GM12878 (cell line): Measurements from ENCODE around the gene FASTK. TPM values are rescaled to one million over a fixed set of nuclear protein-coding genes. Genes with fewer than 3 reads are reported as not detected.
A peak's percentile ranks its signal among the peaks of the same experiment; 100 is the strongest.

Experiments used
- CBFB ChIP-seq: IDR thresholded peaks from 2 replicates; pipeline ENCODE4 v1.6.1; 2016; ENCODE audit warnings: antibody characterized with exemption, low read depth
- FOXM1 ChIP-seq: IDR thresholded peaks from 2 replicates; pipeline ENCODE4 v1.6.1; 2012; ENCODE audit warnings: low read depth, mild to moderate bottlenecking, inconsistent platforms, low read length, moderate library complexity
- HDAC2 ChIP-seq: fragments of 200-600 bp; sonication (generic); IDR thresholded peaks from 2 replicates; pipeline ENCODE4 v1.6.1; 2017
- JUND ChIP-seq: IDR thresholded peaks from 2 replicates; pipeline ENCODE4 v1.6.1; 2012; ENCODE audit warnings: low read depth, mild to moderate bottlenecking, low read length, improper control_type of control experiment, moderate library complexity
- PAX5 ChIP-seq: IDR thresholded peaks from 2 replicates; pipeline ENCODE4 v1.6.1; 2011; ENCODE audit warnings: low read depth, low read length, borderline replicate concordance
- RBBP5 ChIP-seq: fragments of 200-600 bp; sonication (generic); conservative IDR thresholded peaks from 2 replicates; pipeline ENCODE4 v1.6.1; 2016
- SMC3 ChIP-seq: IDR thresholded peaks from 2 replicates; pipeline ENCODE4 v1.6.1; 2011; ENCODE audit warnings: low read length, improper control_type of control experiment, borderline replicate concordance
- YY1 ChIP-seq: IDR thresholded peaks from 2 replicates; pipeline ENCODE4 v1.6.1; 2011; ENCODE audit warnings: low read depth, mild to moderate bottlenecking, low read length
- polyA plus RNA-seq, 11 experiments: library from polyadenylated mRNA; depleted of rRNA in 4 of 11; unstranded in 6 of 11; stranded (reverse) in 5 of 11; fragments of >200 nt; fragmentation: Nextera tagmentation in 4 of 11; fragmentation: Illumina TruSeq in 1 of 11; extraction: Ambion mirVana in 4 of 11; extraction: Trizol in 1 of 11; gene quantifications; 1 replicate in 1 of 11; 2 replicates in 10 of 11; pipeline versions ENCODE4 v1.2.1 to v1.2.3, GENCODE V29; 2011 to 2016; ENCODE audit warnings: inconsistent platforms in 2 of 11, missing spikeins in 2 of 11, low read depth in 1 of 11
- total RNA-seq, 4 experiments: library from RNA; depleted of rRNA in 3 of 4; stranded (reverse); fragments of >200 nt in 3 of 4; fragmentation: Illumina TruSeq in 1 of 4; extraction: Trizol in 1 of 4; gene quantifications; 2 replicates each; pipeline versions ENCODE4 v1.2.1 to v1.2.3, GENCODE V29; 2013 to 2021
- TF ChIP-seq, protein P1 (sequence below): IDR thresholded peaks from 2 replicates; pipeline ENCODE4 v1.6.1; 2011; ENCODE audit warnings: low read depth, low read length, improper control_type of control experiment, borderline replicate concordance
- TF ChIP-seq, protein P2 (sequence below): fragments of 450-650 bp; conservative IDR thresholded peaks from 2 replicates; pipeline ENCODE4 v1.6.1; 2017; ENCODE audit warnings: mild to moderate bottlenecking, moderate library complexity
- TF ChIP-seq, protein P3 (sequence below): fragments of 150-350 bp; IDR thresholded peaks from 2 replicates; pipeline ENCODE4 v1.6.1; 2016; ENCODE audit warnings: low read depth, low read length
- TF ChIP-seq, protein P4 (sequence below): fragments of 450-650 bp; formaldehyde crosslinking; IDR thresholded peaks from 2 replicates; pipeline ENCODE4 v1.4.0; 2020; ENCODE audit warnings: mild to moderate bottlenecking, moderate library complexity
- TF ChIP-seq, protein P5 (sequence below): fragments of 450-650 bp; IDR thresholded peaks from 2 replicates; pipeline ENCODE4 v1.6.1; 2018; ENCODE audit warnings: borderline replicate concordance, mild to moderate bottlenecking; ENCODE audit not compliant: partially characterized antibody
- TF ChIP-seq, protein P6 (sequence below): IDR thresholded peaks from 2 replicates; pipeline ENCODE4 v1.6.1; 2011; ENCODE audit warnings: mild to moderate bottlenecking, low read depth, low read length, moderate library complexity; ENCODE audit not compliant: insufficient replicate concordance

Gene FASTK
- total and polyA plus RNA-seq, 10 of the 15 experiments (the other 5 are each of a cell fraction or from before 2014, with no cell fraction given): 0.19 to 102 (median 54.5) TPM

DNA sequence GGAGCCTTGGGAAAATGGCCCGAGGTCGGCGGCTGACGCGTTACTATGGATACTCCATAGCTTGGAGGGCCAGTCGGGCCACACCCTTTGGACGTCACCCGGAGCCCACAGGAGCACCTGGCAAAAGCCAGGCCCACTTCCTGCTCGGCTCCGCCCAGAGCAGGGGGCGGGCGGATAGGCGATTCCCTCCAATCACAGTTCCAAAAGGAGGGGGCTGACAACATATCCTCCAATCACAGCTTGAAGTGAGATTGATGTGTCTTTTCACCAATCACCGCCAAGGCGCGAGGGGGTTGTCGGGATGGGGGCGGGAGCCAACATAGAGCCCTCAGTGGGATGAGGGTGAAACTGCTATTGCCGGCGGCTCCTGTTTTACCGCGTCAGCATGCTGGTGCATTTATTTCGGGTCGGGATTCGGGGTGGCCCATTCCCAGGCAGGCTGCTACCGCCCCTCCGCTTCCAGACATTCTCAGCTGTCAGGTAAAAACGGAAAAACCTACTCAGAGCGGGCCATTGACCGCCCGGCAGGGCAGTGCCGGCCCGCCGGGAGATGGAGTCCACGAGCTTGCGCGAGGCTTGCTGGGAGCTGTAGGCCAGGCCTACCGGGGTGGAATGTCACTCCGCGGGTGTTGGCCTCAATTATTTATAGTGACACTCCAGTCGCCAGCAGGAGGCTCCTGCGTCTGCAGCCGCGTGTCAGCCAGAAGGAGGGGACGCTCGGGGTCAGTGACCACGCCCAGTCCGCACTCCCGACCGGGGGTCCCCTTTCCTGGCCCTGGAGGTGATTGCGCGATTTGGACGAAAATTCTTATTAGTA is 52.3 kb downstream of the FASTK start, which contains the start of gene ABCB8 (continued):
- TF ChIP-seq JUND (no peak), HDAC2 (0 out of 2 replicates have a peak, but pooled peaks have one; percentile 52), PAX5 (no peak), YY1 (peak; percentile 86), SMC3 (peak; percentile 49; the same call in 1 of the 2 replicates), RBBP5 (no peak), CBFB (no peak), FOXM1 (peak; percentile 26; the same call in 1 of the 2 replicates)
- TF ChIP-seq, protein P1, sequence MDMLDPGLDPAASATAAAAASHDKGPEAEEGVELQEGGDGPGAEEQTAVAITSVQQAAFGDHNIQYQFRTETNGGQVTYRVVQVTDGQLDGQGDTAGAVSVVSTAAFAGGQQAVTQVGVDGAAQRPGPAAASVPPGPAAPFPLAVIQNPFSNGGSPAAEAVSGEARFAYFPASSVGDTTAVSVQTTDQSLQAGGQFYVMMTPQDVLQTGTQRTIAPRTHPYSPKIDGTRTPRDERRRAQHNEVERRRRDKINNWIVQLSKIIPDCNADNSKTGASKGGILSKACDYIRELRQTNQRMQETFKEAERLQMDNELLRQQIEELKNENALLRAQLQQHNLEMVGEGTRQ: no peak
- TF ChIP-seq, protein P2, sequence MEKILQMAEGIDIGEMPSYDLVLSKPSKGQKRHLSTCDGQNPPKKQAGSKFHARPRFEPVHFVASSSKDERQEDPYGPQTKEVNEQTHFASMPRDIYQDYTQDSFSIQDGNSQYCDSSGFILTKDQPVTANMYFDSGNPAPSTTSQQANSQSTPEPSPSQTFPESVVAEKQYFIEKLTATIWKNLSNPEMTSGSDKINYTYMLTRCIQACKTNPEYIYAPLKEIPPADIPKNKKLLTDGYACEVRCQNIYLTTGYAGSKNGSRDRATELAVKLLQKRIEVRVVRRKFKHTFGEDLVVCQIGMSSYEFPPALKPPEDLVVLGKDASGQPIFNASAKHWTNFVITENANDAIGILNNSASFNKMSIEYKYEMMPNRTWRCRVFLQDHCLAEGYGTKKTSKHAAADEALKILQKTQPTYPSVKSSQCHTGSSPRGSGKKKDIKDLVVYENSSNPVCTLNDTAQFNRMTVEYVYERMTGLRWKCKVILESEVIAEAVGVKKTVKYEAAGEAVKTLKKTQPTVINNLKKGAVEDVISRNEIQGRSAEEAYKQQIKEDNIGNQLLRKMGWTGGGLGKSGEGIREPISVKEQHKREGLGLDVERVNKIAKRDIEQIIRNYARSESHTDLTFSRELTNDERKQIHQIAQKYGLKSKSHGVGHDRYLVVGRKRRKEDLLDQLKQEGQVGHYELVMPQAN: peak; percentile 91
- TF ChIP-seq, protein P3, sequence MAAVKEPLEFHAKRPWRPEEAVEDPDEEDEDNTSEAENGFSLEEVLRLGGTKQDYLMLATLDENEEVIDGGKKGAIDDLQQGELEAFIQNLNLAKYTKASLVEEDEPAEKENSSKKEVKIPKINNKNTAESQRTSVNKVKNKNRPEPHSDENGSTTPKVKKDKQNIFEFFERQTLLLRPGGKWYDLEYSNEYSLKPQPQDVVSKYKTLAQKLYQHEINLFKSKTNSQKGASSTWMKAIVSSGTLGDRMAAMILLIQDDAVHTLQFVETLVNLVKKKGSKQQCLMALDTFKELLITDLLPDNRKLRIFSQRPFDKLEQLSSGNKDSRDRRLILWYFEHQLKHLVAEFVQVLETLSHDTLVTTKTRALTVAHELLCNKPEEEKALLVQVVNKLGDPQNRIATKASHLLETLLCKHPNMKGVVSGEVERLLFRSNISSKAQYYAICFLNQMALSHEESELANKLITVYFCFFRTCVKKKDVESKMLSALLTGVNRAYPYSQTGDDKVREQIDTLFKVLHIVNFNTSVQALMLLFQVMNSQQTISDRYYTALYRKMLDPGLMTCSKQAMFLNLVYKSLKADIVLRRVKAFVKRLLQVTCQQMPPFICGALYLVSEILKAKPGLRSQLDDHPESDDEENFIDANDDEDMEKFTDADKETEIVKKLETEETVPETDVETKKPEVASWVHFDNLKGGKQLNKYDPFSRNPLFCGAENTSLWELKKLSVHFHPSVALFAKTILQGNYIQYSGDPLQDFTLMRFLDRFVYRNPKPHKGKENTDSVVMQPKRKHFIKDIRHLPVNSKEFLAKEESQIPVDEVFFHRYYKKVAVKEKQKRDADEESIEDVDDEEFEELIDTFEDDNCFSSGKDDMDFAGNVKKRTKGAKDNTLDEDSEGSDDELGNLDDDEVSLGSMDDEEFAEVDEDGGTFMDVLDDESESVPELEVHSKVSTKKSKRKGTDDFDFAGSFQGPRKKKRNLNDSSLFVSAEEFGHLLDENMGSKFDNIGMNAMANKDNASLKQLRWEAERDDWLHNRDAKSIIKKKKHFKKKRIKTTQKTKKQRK: peak; percentile 85
- TF ChIP-seq, protein P4, sequence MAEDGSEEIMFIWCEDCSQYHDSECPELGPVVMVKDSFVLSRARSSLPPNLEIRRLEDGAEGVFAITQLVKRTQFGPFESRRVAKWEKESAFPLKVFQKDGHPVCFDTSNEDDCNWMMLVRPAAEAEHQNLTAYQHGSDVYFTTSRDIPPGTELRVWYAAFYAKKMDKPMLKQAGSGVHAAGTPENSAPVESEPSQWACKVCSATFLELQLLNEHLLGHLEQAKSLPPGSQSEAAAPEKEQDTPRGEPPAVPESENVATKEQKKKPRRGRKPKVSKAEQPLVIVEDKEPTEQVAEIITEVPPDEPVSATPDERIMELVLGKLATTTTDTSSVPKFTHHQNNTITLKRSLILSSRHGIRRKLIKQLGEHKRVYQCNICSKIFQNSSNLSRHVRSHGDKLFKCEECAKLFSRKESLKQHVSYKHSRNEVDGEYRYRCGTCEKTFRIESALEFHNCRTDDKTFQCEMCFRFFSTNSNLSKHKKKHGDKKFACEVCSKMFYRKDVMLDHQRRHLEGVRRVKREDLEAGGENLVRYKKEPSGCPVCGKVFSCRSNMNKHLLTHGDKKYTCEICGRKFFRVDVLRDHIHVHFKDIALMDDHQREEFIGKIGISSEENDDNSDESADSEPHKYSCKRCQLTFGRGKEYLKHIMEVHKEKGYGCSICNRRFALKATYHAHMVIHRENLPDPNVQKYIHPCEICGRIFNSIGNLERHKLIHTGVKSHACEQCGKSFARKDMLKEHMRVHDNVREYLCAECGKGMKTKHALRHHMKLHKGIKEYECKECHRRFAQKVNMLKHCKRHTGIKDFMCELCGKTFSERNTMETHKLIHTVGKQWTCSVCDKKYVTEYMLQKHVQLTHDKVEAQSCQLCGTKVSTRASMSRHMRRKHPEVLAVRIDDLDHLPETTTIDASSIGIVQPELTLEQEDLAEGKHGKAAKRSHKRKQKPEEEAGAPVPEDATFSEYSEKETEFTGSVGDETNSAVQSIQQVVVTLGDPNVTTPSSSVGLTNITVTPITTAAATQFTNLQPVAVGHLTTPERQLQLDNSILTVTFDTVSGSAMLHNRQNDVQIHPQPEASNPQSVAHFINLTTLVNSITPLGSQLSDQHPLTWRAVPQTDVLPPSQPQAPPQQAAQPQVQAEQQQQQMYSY (CRISPR knock-in tag): no peak
- TF ChIP-seq, protein P5, sequence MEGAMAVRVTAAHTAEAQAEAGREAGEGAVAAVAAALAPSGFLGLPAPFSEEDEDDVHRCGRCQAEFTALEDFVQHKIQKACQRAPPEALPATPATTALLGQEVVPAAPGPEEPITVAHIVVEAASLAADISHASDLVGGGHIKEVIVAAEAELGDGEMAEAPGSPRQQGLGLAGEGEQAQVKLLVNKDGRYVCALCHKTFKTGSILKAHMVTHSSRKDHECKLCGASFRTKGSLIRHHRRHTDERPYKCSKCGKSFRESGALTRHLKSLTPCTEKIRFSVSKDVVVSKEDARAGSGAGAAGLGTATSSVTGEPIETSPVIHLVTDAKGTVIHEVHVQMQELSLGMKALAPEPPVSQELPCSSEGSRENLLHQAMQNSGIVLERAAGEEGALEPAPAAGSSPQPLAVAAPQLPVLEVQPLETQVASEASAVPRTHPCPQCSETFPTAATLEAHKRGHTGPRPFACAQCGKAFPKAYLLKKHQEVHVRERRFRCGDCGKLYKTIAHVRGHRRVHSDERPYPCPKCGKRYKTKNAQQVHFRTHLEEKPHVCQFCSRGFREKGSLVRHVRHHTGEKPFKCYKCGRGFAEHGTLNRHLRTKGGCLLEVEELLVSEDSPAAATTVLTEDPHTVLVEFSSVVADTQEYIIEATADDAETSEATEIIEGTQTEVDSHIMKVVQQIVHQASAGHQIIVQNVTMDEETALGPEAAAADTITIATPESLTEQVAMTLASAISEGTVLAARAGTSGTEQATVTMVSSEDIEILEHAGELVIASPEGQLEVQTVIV: peak; percentile 81
- TF ChIP-seq, protein P6, sequence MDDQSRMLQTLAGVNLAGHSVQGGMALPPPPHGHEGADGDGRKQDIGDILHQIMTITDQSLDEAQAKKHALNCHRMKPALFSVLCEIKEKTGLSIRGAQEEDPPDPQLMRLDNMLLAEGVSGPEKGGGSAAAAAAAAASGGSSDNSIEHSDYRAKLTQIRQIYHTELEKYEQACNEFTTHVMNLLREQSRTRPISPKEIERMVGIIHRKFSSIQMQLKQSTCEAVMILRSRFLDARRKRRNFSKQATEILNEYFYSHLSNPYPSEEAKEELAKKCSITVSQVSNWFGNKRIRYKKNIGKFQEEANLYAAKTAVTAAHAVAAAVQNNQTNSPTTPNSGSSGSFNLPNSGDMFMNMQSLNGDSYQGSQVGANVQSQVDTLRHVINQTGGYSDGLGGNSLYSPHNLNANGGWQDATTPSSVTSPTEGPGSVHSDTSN: peak; percentile 97
